DND-41 (cell line): Measurements from ENCODE around the gene ESPL1.

ENCODE experiments used
- EZH2 ChIP-seq: IDR thresholded peaks from 3 replicates; pipeline ENCODE4 v1.6.1; 2012; ENCODE audit warnings: borderline replicate concordance, low read depth, mild to moderate bottlenecking, moderate library complexity, low read length, inconsistent platforms; ENCODE audit not compliant: severe bottlenecking
- TF ChIP-seq, protein P1 (sequence below): IDR thresholded peaks from 2 replicates; pipeline ENCODE4 v1.5.1; 2012; ENCODE audit warnings: borderline replicate concordance, low read length, moderate library complexity, mild to moderate bottlenecking; ENCODE audit not compliant: poor library complexity, severe bottlenecking; ENCODE audit errors: extremely low read depth

DNA sequence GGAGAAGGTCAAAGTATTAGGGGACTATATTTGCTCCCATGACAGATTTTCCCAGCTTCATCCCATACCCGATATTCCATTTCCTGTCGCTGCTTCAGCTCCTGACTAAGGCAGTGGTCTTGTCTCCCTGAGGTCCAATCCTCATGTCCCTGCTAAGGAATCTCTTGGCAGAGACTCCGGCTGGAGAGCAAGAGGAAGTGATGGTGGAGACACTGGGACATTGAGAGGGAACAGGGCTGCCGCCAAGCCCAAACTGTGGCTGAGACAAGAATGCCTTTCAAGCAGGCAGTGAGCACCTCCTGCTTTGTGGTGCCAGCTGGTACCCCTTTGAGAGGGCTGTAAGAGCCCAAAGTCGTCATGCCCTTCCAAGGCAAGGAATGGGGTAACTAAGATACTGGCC is 62.6 kb downstream of the ESPL1 start:
- TF ChIP-seq, protein P1, sequence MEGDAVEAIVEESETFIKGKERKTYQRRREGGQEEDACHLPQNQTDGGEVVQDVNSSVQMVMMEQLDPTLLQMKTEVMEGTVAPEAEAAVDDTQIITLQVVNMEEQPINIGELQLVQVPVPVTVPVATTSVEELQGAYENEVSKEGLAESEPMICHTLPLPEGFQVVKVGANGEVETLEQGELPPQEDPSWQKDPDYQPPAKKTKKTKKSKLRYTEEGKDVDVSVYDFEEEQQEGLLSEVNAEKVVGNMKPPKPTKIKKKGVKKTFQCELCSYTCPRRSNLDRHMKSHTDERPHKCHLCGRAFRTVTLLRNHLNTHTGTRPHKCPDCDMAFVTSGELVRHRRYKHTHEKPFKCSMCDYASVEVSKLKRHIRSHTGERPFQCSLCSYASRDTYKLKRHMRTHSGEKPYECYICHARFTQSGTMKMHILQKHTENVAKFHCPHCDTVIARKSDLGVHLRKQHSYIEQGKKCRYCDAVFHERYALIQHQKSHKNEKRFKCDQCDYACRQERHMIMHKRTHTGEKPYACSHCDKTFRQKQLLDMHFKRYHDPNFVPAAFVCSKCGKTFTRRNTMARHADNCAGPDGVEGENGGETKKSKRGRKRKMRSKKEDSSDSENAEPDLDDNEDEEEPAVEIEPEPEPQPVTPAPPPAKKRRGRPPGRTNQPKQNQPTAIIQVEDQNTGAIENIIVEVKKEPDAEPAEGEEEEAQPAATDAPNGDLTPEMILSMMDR = no peak
- no peak for TF ChIP-seq EZH2
